AG09309 (cell line): ENCODE results near the gene DAPK1.

ENCODE experiments used
- DNase-seq: peaks from one replicate; pipeline ENCODE4 v3.0.0-alpha.2; 2010; ENCODE audit warnings: low read depth
- H3K4me3 ChIP-seq: 2 replicates; pipeline ENCODE4 v1.5.1; 2011; ENCODE audit warnings: mild to moderate bottlenecking, low read depth, low read length, moderate library complexity; ENCODE audit not compliant: control insufficient read depth
- CTCF ChIP-seq: IDR thresholded peaks from 2 replicates; pipeline ENCODE4 v1.5.1; 2011; ENCODE audit warnings: mild to moderate bottlenecking, low read depth, low read length, inconsistent platforms; ENCODE audit not compliant: insufficient read depth, control insufficient read depth; ENCODE audit errors: missing control alignments

Gene DAPK1

DNA sequence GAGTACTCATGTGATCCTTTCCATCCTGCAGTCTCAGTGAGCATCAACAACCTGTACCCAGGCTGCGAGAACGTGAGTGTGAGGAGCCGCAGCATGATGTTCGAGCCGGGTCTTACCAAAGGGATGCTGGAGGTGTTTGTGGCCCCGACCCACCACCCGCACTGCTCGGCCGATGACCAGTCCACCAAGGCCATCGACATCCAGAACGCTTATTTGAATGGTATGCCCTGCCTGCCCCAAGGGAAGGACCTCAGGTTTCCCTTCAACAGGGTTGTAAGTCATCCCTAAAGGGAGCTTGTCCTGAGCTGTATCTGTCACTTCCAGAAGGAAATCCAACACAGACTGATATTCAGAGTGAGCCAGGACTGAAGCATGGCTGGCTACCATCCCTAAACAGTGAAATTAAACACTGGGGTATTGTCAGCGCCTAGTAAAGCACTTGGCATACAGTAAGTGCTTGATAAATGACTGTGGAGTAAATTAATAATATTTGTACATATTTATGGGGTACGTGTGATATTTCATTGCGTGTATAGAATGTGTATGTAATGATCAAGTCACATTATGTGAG, 188.9 kb downstream of the DAPK1 start:
- no peak overlapping the region for H3K4me3 ChIP-seq
- no peak for TF ChIP-seq CTCF
- no peak for DNase-seq

DNA sequence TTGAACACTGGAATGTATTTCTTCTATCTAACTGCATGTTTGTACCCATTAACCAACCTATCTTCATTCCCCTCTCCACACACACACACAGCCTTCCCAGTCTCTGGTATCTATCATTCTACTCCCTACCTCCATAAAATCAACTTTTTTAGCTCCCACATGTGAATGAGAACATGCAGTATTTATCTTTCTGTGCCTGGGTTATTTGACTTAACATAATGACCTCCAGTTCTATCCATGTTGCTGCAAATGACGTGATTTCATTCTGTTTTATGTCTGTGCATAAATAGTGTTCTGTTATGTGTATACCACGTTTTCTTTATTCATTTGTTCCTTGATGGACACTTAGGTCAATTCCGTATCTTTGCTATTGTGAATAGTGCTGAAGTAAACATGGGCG, 189.5 kb downstream of the DAPK1 start:
- H3K4me3 ChIP-seq = no peak overlapping the region
- TF ChIP-seq CTCF = no peak
- DNase-seq = no peak

- no peak for TF ChIP-seq CTCF
- no peak for DNase-seq
- no peak overlapping the region for H3K4me3 ChIP-seq
These were observed 196.6 kb downstream of the DAPK1 start for GRCh38 chr9:87694236-87694755.

DNA sequence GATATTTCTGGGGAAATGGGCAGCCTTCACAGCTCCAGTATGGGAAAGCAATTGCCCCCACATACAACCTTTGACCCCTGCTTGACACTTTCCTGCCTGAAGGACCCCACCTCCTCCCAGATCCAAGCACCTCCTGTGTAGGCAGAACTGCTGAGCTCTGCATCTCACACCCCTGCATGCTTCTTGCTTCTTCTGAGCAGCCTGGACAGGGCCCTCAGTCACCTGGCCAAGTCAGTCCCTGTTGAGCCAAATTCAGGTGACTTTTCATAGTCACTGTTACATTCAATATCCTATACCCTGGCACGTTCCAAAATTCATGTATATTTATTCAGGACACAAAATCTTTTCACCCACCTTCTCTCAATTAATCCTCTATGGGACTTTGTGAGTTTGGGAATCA, 197.9 kb downstream of the DAPK1 start:
- TF ChIP-seq CTCF = no peak
- DNase-seq = no peak
- no peak overlapping the region for H3K4me3 ChIP-seq

DNA sequence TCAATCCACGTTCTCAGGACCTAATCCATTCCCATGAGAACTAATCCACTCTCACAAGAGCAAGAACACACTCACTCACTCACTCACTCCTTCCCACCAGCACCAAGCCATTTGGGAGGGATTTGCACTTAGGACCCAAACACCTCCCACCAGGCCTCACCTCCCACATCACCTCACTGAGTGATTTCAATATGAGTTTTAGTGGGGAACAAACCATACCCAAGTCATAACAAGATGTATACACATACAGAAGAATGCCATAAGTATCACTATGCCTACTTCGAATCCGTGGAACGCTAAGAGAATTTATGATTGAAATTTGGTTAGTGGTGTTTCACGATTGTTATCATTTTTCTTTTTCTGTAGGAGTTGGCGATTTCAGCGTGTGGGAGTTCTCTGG, 199.0 kb downstream of the DAPK1 start:
- no peak overlapping the region for H3K4me3 ChIP-seq
- no peak for TF ChIP-seq CTCF
- DNase-seq = no peak

DNA sequence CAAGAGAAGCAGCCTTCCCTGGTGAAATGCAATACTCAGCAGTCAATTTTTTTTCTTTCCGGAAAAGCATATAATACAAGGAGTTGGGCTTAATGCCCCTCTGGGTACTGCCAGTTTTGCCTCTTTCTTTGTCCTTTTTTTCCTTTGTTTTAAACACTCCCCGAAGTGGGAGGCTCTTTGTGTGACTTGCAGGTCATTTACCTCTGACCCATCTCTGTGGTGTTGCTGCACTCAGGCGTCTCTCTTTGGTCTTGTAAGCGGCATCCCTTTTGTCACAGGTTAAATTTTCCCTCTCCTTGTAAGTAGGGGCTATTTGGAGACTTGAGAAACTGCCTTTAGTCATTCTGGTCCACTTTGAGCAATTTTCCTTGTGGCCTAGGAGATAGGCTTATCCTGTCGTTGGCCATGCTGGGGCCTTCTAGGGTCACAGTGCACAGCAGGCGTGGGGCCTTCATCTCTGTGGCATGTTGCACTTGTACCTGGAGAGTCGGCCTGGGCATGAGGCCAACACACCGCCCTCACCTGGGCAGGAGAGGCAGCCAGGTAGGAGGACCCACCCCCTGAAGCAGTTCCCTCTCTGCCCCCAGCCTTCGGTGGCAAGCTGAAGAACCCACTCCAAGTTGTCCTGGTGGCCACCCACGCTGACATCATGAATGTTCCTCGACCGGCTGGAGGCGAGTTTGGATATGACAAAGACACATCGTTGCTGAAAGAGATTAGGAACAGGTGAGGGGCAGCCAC, 200.6 kb downstream of the DAPK1 start:
- no peak overlapping the region for H3K4me3 ChIP-seq
- no peak for TF ChIP-seq CTCF
- DNase-seq = no peak
